NCI-H1417 treated with DMSO at 0.1 percent for 48 hours (cell line): ENCODE measurements around the gene TEAD3.

Experiments
- DNase-seq: peaks from one replicate; lab custom pipeline; 2025; lab: John Stamatoyannopoulos, UW

TEAD3 gene

GRCh38 chr6:35475573-35475972, 21.3 kb downstream of the TEAD3 start:
- no peak for DNase-seq

DNA sequence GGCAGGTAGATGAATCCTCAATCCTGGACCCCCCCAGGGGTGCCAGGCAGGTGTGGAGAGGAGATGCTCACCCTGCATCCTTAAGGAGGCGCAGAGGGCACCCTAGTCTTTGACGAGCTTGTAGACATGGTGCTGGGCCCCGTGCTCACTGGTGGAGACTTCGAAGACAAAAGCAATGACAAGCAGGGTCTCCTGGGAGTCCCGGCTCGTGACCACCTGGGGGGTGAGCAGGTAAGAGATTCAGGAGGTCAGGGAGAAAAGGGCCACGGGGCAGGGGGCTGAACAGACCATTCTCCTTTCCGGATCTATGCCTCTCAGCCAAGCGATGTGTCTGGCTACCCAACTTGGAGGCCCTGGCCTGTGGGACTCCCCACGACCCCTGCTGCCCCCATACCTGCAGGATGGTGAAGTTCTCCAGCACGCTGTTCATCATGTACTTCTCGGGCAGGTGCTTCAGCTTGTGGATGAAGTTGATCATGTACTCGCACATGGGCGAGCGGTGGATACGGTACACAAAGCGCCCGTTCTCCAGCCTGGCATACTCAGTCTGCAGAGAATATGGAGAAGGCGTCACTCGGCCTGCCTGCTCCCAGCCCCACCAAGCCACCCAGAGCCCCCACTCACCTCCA, 21.8 kb downstream of the TEAD3 start:
- DNase-seq: no peak

DNA sequence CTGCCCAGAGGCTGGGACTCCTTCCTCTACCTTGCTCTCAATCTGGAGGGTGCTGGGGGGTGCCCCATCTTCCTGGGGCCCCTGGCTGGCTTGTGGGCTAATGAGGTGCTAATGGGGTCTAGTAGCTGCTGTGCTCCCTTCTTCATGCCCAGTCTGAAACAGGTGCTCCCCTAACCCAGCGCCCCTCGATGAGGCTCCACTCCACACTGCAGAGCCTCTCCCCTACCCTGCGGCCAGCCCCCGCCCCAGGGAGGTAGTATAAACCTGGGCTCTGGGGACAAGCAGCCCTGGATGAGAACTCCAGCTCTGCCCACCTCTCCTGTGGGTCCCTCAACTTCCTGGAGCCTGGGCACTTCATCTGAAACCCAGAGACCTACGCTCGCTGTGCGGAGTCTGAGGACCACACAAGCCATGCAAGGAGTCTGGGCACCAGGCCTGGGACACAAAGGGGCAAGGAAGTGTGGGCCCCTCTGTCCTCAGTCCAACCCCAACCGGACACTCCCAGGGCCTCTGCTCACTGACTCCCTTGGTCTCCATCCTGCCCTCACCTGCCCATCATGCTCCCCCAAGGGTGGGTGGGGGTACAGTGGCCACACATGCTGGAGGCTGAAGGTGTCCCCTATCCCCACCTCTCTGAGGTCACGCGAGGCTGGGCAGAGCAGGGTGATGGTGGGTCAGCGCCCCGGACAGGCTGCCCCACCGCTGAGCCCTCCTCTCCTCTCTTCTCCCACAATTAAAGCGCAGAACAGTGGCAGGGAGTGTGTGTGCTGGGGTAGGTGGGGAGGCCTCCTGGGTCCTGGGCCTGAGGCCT, 22.5 kb downstream of the TEAD3 start:
- no peak for DNase-seq

- DNase-seq: no peak
These were observed 23.1 kb downstream of the TEAD3 start for GRCh38 chr6:35473850-35474130.

DNA sequence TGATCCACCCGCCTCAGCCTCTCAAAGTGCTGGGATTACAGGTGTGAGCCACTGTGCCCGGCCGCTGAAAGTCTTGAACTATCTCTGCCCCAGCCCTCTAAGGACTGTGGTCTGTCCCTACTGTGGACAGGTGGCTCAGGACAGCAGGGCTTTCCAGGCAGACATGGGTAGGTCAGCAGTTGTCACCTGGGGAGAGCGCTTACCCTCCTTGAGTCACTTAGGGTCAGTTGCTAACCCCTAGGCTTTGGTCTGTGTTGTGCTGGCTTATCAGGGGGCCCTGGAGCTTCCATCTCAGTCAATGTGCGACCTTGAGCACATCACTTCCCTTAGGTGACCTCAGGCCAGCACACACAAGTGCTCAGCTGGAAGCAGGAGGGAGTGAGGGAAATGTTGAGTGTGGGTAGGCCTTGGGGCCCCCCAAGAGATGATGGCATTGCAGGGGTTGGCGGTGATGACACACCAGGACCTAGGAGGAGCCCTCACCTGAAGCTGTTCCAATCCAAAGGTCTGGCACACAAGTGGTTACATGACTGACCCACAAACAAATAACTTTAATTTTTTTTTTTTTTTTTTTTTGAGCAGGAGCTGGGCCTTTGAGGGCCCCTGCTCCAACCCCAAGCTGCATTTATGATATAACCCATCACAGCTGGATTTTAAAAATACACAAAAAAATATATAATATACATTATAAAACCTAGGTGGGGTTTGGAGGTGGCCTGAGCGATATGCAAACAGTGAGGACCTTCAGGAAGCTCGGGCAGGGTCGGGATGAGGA, 23.6 kb downstream of the TEAD3 start:
- DNase-seq: no peak

DNA sequence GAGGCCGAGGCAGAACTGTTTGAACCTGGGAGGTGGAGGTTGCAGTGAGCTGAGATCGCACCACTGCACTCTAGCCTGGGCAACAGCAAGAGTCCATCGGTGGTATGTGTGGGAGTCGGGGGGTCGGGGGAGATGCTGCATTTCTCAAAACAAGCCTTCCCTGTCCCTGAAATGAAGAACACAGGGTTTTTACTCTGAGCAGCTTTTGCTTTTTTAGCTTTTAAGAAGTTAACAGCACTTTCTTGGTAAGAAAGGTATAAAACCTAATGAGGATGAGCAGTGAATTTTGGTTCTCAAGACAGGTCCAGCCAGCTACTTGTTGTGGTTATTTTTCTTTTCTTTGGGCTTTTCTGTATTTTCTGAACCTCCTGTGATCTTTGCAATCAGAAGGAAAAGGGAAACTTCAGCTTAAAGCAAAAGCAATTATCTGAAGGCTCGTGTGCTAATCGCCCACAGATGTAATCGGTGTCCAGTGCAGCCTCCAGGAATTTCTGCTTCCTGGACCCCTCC, 25.0 kb downstream of the TEAD3 start:
- no peak for DNase-seq

- no peak for DNase-seq
These were observed 26.2 kb downstream of the TEAD3 start for GRCh38 chr6:35470663-35471120.

DNA sequence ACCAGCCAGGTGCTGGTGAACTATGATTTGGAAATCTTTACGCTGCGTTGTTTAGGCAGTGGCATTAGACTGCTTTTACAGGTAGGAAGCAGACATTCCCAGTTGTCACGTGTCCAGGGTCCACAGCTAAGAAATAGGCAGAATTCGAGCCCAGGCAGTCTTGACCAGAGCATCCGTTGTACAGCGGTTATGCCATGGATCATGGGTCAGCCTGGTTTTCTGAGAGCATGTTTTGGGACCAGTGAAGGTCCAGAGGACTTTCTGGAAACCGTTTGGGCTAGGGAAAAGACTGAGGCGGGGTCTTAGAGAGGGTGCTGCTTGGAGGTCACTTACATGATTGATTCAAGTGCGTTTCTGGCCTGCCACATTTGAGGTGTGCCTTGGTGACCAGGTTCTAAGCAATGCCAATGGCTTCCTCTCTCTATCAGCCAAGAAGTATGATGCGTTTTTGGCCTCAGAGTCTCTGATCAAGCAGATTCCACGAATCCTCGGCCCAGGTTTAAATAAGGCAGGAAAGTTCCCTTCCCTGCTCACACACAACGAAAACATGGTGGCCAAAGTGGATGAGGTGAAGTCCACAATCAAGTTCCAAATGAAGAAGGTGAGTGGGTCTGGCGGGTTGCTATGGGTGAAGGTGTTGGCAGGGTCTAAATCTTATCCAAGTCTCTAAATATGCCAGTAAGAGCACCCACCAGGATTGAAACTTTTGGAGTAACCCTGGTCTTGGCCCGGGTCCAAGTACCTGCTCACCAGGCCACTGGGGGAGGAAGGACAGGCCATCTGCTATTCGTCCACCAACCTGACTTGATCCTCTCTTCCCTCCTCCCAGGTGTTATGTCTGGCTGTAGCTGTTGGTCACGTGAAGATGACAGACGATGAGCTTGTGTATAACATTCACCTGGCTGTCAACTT, 26.9 kb downstream of the TEAD3 start:
- no peak for DNase-seq

- no peak for DNase-seq
These were observed 27.7 kb downstream of the TEAD3 start for GRCh38 chr6:35468980-35469750.

- DNase-seq: peak; percentile 56
These were observed 28.5 kb downstream of the TEAD3 start, which contains the start of gene RPL10A for GRCh38 chr6:35468181-35468979. Gene RPL10A (plus strand): TSS chr6:35468401. CDS start chr6:35468435, 34 bp downstream.

DNA sequence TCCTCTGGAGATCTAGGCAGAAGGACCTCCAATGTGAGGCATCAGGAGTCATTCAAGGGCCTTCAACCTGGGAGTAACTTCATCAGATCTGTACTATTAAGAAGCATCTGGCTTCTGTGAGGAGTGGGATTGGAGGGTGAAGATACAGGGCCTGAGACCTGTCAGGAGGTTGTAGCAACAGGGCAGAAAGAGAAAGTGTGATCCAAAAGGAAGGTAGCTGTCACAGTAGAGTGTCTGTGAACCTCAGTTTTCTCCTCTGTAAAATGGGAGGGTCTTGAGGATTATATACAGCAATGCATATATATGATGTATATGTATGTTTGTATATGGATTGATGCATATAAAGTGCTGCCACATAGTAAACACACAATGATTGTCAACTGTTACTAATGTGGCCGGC, 31.2 kb downstream of the TEAD3 start:
- no peak for DNase-seq

GRCh38 chr6:35463292-35463691, 33.6 kb downstream of the TEAD3 start:
- no peak for DNase-seq

DNA sequence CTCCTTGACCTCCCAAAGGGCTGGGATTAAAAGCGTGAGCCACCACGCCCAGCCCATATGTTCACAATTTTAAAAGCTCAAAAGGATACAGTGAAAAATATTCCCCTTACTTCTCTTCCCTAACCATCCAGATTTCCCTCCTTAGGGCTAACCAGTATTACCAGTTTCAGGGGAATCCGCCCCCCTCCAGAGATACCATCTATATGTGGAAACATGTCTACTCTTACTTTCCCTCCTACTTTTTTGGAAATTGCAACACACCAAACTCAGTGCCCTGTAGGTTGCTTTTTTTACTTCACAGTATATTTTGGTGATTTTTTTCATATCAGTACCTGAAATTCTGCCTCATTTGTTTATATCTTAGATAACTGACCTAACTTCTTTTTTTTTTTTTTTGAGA, 35.6 kb downstream of the TEAD3 start:
- DNase-seq: no peak

GRCh38 chr6:35457907-35458306, 39.0 kb downstream of the TEAD3 start:
- no peak for DNase-seq

DNA sequence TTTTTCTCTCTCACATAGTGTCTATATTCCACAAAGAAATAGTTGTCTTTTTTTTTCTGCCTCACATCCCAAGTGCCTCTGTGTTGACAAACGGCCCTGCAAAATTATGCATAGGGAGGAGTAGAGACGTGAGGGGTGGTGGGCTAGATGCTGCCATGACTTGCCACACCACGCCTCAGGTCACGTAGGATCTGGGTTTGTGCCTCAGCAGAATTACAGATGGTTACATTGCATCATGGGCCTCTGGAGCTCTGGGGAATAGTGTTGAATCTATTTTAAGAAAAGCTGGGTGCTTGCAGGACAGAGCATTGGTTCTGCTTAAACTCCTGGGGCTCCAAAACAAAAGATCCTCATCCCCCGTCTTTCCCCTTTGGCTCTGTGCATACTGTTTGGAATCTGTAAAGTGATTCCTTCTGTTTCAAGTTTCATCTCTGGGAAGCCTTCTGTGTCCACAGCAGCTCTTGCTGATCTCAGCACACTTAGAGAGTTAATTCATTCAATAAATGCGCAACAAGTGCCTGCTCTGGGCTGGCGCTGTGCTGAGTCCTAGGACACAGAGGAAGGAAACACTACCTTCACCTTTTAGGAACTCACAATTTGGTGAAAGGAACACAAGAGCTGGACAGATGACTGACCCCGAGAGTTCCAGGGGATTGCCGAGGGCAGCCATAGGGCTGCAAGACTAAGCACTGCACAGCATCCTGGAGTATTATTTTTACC, 42.3 kb downstream of the TEAD3 start:
- no peak for DNase-seq

DNA sequence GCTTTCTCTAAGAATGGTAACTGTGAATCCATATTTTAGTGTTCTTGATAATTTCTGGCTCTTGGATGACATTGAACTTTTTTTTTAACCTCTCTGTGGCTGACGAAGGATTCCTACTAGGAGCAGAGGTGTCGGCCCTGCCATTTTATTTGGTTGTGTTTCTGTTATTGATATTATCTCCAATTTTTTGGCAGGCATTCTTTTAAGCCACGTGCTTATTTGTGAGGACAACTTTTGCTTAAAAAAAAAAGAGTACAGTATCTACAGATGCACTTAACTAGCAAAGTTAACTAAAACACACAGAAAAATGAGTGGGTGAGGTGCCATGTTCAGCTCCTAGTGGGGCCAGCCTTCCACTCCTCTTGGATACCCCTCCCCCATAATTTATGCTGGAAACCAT, 43.6 kb downstream of the TEAD3 start:
- no peak for DNase-seq

DNA sequence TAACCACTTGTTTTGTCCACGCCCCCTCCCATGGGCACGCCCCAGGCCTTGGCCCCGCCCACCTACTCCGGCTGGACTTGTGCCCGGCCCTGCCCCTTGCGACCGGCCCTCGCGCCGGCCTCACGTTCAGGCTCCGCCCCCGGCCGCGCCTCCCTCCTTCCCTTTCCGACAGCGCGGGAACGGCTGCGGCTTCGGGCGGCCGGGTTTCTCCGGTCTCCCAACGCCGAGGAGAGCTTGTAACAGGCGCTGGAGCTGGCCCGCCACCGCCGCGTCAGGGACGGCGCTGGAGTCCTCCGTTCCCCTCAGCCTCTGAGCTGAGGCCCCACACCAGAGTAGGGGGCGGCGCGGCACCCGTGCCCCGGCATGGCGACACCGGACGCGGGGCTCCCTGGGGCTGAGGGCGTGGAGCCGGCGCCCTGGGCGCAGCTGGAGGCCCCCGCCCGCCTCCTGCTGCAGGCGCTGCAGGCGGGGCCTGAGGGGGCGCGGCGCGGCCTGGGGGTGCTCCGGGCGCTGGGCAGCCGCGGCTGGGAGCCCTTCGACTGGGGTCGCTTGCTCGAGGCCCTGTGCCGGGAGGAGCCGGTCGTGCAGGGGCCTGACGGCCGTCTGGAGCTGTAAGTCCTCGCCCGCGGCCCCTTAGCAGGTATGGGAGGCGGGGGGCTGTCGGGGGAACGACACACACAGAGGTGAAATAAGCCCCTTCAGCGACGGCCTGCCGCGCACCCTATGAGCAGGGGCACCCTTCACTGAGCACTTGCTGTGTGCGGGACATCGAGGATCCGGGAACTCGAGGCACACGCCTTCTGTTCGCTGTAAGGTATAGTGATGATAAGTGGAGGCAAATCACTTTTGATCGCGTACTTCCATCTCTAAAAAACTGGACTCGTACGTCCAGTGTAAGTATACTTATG, 44.4 kb downstream of the TEAD3 start, which contains the start of gene FANCE:
TSS of gene FANCE (plus strand) at position 156 of the 908 bp plus-strand sequence. CDS start at position 364, 208 bp downstream.
- peak; percentile 54 for DNase-seq
